NCI-H1417 (cell line): ENCODE measurements around the gene CNOT4.
"Not testable (repeated sequence)": the region's sequence is repeated elsewhere in the genome, so short reads cannot be mapped to it uniquely, and the experiment has no call there.

Experiments used
- DNase-seq, 3 experiments: peaks; one replicate each; lab custom pipeline; 2025; lab: John Stamatoyannopoulos, UW

Gene CNOT4

GRCh38 chr7:135365721-135366120 is 144.2 kb downstream of the CNOT4 start:
- no peak for DNase-seq

DNA sequence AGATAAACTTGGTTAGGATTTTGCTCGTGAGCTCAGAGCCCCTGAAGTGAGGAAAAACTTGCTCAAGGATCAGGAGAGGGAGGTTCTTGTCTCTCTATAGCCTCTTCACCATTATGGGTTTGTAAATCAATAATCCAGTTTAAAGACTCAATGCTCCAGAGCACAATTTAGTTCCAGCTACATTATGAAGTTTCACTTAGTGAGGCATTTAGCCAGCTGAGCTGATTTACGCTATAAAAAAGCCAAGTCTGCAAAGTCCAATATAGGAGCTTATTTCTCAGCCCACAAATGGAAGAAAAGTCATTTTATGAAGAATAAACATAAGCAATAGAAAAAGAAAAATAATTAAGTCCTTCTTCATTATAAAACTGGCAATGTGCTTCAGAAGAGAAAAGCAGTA is 145.7 kb downstream of the CNOT4 start:
- DNase-seq, result no peak

DNA sequence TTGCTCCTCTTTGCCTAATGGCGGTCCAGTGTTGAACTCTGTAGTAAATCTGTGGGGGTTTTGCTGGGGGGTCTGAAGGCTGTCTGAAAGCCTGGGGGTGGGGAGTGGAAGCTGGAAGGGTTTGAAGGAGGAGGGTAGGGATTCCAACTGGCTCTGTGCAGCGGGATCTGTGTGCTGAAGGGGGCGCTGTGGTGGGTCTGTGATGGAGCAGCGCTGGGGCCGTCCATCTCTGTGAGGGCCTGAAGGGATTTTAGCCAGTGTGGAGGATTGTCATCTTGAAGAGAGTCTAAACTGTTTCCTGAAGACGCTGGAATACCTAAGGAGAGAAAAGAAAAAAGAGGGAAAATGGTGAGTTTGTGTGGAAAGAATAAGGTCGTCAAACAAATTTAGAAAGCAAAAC is 147.0 kb downstream of the CNOT4 start:
- no peak for DNase-seq

- no peak for DNase-seq
Measured at GRCh38 chr7:135361788-135362187, 148.1 kb downstream of the CNOT4 start.

- DNase-seq, result no peak
Measured at GRCh38 chr7:135359615-135360014, 150.3 kb downstream of the CNOT4 start.

DNA sequence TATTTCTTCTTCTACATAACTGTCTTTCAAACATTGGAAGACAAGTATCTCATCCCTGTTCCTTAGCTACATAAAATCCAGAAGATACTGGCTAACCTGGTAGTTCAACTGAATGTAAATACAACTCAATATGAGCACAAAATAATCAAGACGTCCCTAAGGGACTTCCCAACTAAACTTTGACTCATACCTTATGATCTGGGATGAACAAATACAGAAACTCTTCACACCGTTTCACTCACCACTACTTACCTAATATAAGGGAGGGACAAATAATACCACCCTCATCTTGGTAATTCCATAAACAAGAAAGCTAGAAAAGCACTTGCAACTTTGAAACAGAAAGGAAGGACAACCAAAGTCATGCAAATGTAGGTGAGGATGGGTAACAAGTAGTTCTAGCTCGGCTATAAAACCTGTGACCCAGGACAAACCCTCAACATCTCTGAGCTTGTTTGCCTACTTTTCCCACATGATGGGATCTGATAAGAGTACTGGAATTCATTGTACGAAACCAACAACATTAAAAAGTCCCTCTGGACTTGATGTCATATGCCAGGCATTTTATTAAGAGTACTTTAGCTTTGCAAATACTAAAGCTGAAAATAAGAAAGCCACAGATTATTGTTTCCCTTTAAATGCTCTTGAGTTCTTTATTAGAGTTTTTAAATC is 154.4 kb downstream of the CNOT4 start:
- no peak for DNase-seq

DNA sequence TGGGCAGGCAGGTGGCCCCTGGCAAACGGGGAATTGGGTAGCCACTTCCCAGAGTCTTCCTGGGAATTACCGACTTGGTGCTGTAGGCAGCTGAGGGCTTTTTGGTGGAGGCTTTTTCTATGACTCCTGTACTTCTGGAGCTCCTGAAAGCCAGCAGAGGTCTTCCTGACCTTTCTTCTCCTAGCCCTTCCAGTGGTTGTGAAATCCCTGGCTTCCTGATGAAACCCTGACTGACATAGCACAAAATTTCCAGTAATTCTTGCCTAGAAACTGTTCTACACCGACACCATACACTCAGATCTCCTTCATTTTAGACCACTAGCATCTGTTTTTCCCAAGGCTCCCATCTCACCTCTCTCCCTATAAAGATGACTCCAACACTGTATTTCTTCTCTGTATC is 156.1 kb downstream of the CNOT4 start:
- no peak for DNase-seq

- DNase-seq, result no peak
Measured at GRCh38 chr7:135352285-135352684, 157.6 kb downstream of the CNOT4 start.

DNA sequence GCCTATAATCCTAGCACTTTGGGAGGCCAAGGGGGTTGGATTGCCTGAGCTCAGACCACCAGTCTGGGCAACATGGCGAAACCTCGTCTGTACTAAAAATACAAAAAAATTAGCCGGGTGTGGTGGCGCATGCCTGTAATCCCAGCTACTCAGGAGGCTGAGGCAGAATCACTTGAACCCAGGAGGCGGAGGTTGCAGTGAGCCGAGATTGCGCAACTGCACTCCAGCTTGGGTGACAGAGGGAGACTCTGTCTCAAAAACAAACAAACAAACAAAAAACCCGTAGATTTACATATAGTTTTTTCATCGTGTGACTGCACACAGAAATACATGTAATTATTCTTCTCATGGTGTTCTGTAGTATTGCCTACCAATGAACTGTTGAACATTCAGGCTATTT is 158.8 kb downstream of the CNOT4 start:
- not testable (repeated sequence) for DNase-seq

DNA sequence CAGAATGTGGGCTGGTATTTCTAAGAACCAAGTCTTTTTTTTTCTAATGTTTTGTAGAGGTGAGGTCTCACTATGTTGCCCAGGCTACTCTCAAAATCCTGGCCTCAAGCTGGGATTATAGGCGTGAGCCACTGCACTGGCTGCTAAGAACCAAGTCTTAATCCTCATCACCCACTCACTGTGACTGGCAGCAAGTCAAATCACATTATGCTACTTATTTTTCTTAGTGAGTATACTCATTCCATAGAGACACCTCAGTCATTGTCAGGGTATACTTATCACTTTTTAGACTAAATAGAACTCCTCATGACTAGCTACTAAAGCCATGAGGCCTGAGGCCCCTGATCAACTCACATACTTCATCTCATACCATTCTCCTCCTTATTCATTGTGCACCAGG is 160.2 kb downstream of the CNOT4 start:
- no peak for DNase-seq

DNA sequence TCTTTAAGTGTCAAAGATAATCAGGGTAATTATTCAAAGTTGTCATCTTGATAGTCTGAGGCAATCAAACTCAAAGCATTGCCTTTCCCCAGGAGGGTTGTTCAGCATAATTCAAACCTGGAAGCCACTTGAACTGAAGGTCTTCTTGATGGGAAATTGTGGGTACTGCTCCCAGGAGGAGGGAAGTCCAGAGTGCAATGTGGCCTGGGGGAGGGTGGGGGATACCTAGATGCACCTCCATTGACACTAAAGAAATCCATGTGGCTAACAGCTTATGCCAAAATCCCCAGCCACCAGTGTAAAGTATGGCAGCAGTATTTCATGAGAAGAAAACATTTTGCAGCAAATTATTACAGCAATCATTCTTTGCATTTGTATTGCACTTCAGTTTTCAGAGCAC is 161.4 kb downstream of the CNOT4 start:
- no peak for DNase-seq

GRCh38 chr7:135343361-135343760 is 166.5 kb downstream of the CNOT4 start:
- DNase-seq, result no peak

DNA sequence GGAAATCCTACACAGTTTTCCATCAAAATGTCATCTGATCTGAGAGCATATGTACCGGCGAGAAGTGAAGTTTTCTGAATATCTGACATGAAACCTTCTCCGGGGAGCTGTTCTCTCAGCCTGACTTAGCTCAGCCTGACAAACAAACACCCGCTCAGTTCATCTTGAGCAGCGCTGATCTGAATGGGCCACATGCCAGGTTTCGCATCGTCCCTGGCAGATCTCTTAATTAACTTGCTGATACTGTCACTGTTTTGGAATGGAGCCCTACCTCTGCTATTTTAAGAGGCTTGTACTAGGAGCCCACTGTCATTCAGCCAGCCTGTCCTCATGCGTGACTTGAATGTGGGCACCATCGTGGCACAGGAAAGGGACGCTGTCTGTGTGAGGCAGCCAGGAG is 167.0 kb downstream of the CNOT4 start:
- DNase-seq, result peak in 1 of 3 experiments; percentile 51

DNA sequence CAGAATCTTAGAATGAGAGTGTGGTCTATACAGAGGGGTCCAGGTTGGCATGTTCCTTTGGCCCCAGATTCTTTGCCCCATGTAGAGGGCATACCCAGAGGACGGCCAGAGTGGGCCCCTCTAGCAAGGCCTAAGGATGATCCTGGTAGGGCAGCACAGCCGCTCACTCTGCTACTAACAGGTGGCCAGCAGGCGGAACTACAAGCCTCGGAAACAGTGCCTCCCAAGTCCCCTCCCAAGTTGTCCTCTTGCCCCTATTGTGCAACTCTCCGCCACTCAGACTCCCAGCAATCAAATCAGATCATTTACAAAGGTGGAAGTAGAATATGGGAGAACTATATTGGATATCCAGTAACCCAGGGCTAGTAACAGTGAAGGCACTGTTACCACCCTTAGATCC is 168.9 kb downstream of the CNOT4 start:
- DNase-seq, result no peak

DNA sequence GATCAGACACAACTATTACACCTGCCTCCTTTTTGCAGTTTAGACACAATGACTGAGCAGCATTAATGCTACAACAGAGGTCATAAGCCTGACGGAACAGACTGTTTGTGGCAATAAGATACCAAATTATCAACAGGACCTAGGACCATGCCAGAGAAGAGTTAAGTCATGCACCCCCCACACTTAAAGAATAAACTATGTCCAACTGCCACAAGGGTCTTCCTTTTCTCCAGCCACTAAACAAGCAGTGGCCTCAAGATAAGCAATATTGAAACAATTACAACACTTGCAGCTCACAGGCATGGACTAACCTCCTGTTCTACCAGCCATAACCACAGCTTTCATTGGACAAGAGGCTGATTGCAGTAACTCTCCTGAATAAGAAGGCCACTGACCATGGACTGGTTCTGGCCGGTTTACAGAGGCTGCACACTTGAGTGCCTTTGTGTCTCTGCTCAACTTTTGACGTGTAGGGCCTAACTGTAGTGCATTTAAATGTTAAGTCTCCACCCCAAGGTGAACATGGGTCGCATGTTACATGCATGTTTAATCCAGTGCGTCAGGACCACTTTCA is 171.8 kb downstream of the CNOT4 start:
- no peak for DNase-seq

DNA sequence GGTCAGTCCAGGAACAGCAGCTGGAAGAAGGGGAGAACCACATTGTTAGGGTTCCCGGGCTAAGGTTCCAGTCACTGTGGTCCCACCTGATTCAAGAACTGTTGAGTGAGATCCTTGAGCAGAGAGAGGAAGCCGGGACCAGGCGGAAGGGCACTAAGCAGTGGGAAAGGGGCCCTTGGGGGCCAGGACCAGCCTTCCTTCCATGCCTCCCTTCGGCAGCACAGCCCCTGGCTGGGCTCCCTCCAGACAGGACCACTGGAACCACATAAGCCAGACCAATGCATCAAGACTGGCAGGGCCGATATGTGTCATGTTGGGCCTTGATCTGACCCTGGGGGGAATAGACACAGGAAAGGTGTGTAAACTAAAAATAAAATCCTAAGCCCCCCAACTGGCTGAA is 172.4 kb downstream of the CNOT4 start:
- no peak for DNase-seq

DNA sequence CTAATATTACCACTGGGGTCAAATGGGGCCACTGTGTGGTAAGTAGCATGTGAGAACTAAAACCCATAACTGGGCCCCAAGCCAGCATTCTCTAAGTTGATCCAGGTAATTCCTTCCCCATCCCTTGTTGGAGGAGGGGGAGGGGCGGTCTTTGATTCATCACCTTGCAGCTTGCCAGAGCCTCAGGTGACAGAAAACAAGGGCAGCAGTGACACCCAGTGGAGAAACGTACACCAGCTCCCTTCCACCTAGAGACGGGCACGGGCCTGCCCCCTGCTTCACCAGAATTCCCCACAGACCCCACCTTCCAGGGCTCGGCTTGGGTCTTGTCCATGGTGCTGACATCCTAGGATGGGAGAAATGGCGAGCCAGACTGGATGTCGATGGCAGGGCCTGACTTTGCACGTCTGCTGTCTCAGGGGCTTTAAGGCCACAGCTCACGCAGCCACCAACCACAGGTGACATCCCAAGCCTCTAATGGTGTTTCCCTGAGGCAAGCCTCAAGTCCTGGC is 174.2 kb downstream of the CNOT4 start:
- DNase-seq, result peak; percentile 85 to 94 (median 87)

GRCh38 chr7:135334830-135335543 is 174.9 kb downstream of the CNOT4 start:
- peak in 2 of 3 experiments; percentile 25 to 65 for DNase-seq

DNA sequence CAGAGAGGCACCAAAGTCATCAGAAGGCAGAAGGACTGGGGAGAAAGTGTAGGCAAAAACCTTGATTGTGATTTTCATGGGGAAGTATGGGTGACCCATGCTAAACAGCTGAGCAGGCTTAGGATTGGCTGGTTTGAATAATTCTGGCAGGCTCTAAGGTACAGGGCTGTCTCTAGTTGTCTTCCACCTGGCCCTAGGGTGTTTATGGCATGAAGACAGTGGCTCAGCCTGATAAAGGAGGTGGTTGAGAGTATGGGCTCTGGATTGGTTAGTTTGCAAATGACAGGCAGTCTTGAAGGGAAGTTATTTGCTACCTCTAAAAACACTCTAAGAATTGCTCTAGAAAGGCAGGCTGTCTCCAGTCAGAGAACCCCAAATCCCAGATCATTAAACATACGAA is 176.0 kb downstream of the CNOT4 start:
- DNase-seq, result no peak

- DNase-seq, result no peak
Measured at GRCh38 chr7:135333200-135333599, 176.7 kb downstream of the CNOT4 start.

GRCh38 chr7:135330088-135330487 is 179.8 kb downstream of the CNOT4 start:
- DNase-seq, result no peak

DNA sequence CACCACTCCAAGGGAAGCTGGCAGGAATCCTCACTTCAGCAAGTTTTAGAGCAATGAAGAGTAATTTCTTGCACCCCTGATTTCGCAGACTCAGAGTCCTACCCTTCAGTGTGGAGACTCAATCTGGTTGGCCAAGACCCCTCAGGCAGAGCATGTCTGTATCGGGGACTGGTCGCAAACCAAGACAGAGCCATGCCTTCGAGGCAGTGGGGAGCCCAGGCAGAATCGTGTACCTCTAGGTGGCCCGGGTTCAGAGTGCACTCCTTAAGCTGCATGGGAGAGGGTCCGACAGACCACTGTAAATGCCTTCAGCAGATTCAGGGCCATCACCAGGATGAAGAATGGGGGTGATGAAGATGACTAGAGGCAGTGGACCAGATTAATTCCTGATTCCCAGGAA is 181.4 kb downstream of the CNOT4 start:
- no peak for DNase-seq

DNA sequence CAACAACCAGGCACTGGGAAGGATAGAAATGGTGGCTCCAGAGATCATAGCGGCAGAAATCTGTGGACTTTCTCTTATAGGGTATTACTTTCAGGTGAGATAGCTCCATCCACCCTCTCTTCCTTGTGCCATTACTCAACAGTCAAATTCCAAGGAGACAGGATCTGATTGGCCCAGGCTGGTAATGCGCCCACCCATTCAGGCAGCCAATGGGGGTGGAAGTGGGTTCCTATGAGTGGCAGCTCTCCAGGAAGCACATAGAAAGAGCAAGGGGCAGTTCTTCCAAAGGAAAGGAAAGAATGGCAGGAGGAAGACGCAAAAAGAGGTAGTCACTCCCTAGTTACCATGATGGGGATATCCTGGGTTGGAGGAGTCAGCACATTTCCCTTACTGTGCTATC is 181.8 kb downstream of the CNOT4 start:
- DNase-seq, result no peak
